Stimulated activated CD8-positive, alpha-beta memory T cell treated with anti-CD3 and anti-CD28 coated beads, Interleukin-15, amount 100 ng/mL, for 48 hours (primary cell): Measurements from ENCODE around the gene MRPS18A.
"Not testable (repeated sequence)": the region's sequence is repeated elsewhere in the genome, so short reads cannot be mapped to it uniquely, and the experiment has no call there.

ENCODE experiments used
- DNase-seq, 2 donors: peaks; one replicate each; pipeline ENCODE4 v3.0.0-alpha.2; 2020; ENCODE audit warnings: low read depth in 2 of 2

Gene MRPS18A

GRCh38 chr6:43635387-43636307 lies 51.9 kb downstream of the MRPS18A start, which contains the start of gene MAD2L1BP:
TSS of gene MAD2L1BP (plus strand) at chr6:43635840. CDS start at chr6:43635876, 36 bp downstream.
- peak; percentile 80 to 82 for DNase-seq

- DNase-seq, result no peak
These were observed 52.8 kb downstream of the MRPS18A start for GRCh38 chr6:43634702-43635303.

- not testable (repeated sequence) for DNase-seq
These were observed 54.6 kb downstream of the MRPS18A start for GRCh38 chr6:43633002-43633401.

GRCh38 chr6:43630980-43631619 lies 56.5 kb downstream of the MRPS18A start:
- no peak for DNase-seq

GRCh38 chr6:43629505-43630300 lies 57.9 kb downstream of the MRPS18A start:
- DNase-seq, result peak; percentile 87 to 91

- DNase-seq, result peak; percentile 96
These were observed 58.5 kb downstream of the MRPS18A start, which contains the start of gene GTPBP2 for GRCh38 chr6:43629104-43629504. TSS of gene GTPBP2 (minus strand) at chr6:43629264. CDS start at chr6:43629162, 102 bp downstream.

- peak in 1 of 2 donors; percentile 22 for DNase-seq
These were observed 59.0 kb downstream of the MRPS18A start for GRCh38 chr6:43628393-43629103.

GRCh38 chr6:43627008-43627825 lies 60.4 kb downstream of the MRPS18A start:
- no peak for DNase-seq

GRCh38 chr6:43625393-43625992 lies 62.1 kb downstream of the MRPS18A start:
- DNase-seq, result no peak

- DNase-seq, result no peak
These were observed 62.8 kb downstream of the MRPS18A start for GRCh38 chr6:43624786-43625288.

- no peak for DNase-seq
These were observed 63.5 kb downstream of the MRPS18A start for GRCh38 chr6:43623880-43624785.

GRCh38 chr6:43622541-43622940 lies 65.0 kb downstream of the MRPS18A start:
- no peak for DNase-seq

- no peak for DNase-seq
These were observed 65.8 kb downstream of the MRPS18A start for GRCh38 chr6:43621836-43622180.
